Activated CD8-positive, alpha-beta memory T cell treated with anti-CD3 and anti-CD28 coated beads, Interleukin-2, amount 50 U/mL, for 1 hour (primary cell): ENCODE results near the gene IGSF6.
"Not testable (repeated sequence)": the region's sequence is repeated elsewhere in the genome, so short reads cannot be mapped to it uniquely, and the experiment has no call there.

Experiments used
- DNase-seq: peaks from one replicate; pipeline ENCODE4 v3.0.0-alpha.2; 2020; ENCODE audit errors: extremely low read depth

Gene IGSF6

DNA sequence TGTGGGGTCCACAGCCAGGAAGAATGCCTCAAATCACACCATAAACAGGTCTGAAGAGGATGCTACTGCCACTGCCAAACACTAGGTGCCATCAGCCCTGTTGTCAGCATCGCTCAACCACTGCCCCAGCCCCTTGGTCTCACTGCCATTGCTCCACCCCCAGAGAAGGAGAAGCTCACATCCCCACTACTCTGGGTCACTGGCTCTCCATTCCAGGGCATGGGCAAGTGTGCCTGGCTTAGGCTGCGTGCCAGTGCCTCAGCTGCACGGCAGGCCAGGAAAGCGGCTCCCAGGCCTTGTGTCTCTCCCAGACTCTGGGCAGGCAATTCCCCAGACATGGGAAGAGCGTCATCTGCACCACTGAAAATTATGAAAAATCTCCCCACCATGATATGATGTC lies 1.2 kb upstream of the IGSF6 start:
- DNase-seq, result no peak

DNA sequence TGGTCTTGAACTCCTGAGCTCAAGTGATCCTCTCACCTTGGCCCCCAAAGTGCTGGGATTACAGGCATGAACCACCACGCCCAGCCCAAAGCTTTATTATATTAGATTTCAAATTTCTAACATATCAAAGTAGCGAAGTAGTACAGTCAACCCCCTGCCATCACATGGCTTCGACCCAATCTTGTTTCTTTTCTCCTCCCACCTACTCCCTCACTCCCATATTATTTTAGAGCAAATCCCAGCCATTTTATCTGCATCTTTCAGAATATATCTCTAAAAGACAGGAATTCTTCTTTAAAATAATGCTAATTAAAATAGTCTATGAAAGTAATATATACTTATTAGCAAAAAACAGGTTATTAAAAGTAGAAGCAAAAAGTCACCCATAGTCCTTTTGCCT lies 893 bp downstream of the IGSF6 start:
- no peak for DNase-seq

DNA sequence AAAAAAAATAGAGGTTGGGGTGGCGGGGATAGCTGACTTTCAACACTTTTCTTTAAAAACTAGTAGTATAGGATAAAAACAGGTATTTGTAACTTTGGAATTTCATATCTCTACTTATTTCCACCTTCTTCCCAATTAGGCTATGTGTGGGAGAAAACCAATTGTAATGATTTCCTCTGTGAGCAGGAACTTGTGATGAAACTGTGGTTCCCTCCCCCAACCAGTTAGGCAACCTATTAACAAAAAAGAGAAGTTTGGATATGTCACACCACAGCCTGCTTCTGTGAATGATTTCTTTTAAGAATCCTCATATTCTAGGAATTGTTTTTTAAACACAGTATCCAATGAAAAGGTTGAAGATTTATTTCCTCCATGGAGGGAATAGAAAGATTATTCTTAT lies 1.9 kb downstream of the IGSF6 start:
- no peak for DNase-seq

DNA sequence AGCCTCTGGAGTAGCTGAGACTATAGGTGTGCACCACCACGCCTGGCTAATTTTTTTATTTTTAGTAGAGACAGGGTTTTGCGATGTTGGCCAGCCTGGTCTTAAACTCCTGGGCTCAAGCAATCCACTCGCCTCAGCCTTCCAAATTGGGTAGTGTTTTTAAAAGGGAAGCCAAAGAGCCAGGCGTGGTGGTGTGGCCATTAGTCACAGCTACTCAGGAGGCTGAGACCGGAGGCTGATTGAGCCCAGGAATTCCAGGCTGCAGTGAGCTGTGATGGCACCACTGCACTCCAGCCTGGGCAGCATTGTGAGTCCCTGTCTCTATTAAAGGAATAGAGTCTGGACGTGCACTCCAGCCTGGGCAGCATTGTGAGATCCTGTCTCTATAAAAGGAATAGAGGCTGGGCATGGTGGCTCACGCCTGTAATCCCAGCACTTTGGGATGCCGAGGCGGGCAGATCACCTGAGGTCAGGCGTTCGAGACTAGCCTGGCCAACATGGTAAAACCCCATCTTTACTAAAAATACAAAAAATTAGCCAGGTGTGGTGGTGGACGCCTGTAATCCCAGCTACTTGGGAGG lies 2.5 kb downstream of the IGSF6 start:
- DNase-seq, result not testable (repeated sequence)

DNA sequence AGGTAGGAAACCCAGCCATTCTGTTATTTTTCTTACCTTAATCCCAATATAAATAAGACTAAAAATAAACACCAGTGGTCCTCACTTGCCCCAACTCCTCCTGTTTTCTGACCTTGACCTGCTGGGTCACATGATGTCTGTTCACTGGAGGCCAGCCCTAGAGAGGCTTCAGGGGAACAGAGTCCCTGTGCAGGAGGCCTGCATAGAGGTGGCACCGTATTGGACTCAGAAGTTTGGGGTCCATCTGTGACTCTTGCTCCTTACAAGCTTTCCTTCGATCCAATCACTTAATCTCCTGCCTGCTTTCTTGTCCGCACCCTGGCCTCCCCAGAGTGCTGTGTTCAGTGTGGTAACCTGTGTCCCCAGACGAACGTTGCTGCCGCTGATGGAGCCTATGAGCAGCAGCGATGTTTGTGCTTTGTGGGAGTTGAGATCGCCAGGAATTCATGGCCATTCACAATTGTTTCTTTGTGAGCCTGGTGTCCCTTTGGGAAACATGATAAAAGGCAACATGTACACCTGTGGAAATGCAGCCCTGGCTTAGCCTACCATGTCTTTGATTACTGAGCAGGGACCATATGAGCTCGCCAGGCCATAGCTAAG lies 4.7 kb downstream of the IGSF6 start:
- DNase-seq, result no peak

DNA sequence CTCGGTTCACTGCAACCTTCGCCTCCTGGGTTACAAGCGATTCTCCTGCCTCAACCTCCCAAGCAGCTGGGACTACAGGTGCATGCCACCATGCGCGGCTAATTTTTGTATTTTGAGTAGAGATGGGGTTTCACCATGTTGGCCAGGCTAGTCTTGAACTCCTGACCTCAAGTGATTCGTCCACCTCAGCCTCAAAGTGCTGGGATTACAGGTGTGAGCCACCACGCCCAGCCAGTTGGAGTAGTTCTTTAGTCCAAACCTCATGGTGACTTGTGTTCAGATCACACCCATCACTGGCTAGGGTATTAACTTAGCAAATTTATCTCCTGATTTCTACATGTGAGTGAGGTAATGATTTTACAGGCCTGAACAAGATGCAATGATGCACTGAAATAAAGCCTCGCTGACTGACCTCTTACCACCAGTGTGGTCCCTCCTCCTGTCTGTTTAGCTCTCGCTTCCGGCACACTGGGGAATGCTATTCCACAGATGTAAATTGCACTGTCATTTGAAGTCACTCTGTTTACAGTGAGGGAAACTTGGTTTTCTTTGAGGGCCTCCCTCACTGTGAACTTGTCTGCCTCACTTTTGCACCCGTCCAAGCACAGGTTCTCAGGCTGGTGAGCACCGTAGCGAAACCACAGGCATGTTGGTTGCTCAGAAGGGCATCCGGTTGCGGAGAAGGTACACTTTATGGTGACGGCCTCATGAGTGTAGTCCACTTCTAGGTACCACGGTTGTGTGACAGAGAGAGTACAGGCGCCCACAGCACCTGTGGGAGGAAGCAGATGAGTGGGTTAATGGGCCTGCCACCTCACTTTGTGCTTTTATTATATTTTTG lies 5.5 kb downstream of the IGSF6 start:
- DNase-seq, result peak; percentile 50

DNA sequence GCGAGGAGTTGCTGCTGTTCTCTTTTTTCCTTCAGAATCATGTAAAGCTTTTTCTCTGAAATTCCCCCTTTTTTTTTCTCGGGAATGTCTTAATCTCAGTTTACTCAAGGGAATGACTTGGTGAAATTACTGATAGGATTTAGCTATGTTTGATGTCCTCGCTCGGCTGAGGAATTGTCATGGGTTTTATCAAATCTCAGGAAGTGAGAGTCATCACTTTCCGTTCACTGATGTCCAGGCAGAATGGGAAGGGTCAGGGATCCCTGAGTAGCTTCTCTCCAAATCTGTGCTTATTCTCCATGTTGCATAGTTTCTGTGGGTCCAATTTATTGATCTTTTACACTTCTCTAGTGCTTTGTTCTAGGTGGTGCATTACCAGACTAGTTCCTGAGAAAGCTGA lies 6.3 kb downstream of the IGSF6 start:
- no peak for DNase-seq

DNA sequence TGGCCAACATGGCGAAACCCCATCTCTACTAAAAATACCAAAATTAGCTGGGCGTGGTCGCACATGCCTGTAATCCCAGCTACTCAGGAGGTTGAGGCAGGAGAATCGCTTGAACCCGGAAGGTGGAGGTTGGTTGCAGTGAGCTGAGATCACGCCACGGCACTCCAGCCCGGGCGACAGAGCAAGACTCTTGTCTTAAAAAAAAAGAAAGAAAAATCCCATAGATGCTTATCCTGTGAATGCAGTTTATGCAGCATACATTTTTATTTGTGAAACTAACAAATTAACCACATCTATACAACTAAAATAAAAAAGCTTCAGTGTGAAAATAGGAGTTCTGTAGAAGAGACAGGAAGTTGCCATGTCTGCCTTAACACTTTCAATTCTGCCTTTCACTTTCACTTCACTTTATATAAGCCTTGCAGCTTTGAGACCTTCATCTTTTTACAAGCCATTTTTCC lies 7.1 kb downstream of the IGSF6 start:
- no peak for DNase-seq

DNA sequence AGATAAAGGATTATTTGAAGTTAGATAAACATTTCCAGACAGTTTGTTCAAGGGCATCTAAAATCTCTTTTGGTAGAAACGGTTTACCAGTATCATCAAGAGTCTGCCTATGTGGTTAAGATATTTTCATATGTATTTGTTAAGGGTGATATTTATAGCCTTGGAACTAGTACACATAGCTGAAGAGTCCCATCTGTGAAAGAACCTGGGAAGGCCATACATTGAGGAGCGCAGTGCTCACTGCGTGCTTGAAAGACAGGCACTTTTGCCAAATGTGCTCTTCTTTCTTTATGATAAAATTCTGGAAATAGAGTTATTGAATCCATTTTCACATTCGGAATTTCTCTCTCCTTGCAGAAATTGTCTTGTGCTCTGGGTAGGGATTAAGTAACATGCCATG lies 7.7 kb downstream of the IGSF6 start:
- no peak for DNase-seq

DNA sequence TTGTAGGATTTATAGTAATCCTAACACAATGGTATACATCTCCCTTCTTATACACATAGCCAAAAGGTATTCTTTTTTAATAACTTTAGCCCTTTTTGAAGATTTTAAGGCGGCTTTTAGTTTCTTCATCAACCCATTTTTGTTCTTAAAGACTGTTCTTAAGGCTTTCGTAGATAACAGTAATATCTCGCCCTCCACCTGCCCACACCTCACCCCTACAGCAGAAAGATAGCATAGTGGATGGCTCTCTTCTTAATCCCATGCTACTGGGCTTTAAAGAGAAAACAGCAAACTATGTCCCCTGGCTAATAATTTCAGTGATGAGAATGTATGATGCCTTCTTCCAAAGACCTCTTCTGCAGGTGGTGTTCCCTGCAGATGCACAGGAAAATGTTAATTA lies 8.6 kb downstream of the IGSF6 start:
- no peak for DNase-seq

DNA sequence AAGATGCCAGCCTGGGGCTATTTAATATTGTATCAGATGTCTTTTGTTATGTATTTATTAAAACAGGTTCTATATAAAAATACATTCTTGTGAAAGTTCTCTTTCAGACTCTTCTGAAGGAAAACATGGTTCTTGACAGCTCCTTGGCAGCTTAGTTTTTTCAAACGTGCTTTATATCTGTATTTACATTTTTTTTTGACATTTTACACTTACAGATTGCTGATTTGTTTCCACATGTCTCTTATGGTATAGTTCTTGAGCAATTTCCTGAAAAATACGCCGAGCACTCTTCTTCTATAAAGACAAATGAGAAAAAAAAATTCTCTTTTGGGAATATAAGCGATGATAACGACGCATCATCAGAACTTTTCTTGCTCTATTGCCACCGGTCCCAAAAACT lies 9.5 kb downstream of the IGSF6 start:
- DNase-seq, result no peak

DNA sequence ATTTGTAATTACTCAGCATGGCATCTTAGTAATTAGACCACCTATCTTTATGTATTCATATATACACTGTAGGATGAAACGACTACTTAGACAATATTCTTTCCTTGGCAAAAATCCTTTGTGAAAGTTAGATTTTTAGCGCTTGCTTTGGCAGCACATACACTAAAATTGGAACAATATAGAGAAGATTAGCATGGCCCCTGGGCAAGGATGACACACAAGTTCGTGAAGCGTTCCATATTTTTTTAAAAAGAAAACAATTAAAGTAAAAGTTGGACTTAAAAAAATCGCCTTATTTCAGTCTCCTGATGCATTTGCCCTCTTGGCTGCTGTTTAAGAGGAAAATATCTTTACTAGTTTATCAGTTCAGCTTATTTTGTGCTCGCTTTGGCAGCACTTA lies 10.5 kb downstream of the IGSF6 start:
- no peak for DNase-seq

DNA sequence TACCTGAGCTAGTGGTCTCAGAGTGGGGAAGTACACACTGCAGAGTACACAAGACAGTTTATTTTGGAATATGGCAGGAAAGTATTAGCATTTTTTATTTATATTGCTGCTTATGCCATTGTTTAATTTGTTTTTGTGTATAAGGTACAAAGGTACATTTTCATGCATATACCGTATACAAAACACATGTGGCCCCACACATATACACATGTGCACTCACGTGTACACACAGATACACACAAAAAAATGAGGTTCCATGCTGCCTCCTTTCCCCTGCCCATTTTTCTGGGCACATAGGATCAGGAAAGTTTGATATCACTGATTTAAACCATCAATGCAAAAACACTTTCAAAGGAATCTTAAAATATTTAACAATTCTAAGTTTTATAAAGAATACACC lies 12.9 kb downstream of the IGSF6 start:
- DNase-seq, result no peak

DNA sequence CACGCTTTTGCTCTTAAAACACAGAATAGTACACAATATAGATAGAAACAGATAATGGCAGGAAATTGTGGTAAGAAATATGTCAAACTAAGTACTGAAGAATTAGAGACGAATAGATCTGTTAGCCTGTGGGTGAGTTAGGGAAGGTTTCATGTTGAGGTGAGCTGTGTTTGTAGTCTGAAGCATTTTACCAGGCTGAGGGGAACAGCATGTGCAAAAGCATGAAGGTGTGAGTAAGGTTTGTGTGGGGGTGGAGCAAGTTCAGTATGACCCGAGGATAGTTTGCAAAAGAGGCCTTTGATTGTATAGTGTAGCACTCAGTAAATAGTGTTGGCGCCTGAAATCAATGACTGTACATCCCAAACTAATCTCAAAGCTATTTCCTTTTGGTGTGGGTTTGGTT lies 13.8 kb downstream of the IGSF6 start:
- no peak for DNase-seq

DNA sequence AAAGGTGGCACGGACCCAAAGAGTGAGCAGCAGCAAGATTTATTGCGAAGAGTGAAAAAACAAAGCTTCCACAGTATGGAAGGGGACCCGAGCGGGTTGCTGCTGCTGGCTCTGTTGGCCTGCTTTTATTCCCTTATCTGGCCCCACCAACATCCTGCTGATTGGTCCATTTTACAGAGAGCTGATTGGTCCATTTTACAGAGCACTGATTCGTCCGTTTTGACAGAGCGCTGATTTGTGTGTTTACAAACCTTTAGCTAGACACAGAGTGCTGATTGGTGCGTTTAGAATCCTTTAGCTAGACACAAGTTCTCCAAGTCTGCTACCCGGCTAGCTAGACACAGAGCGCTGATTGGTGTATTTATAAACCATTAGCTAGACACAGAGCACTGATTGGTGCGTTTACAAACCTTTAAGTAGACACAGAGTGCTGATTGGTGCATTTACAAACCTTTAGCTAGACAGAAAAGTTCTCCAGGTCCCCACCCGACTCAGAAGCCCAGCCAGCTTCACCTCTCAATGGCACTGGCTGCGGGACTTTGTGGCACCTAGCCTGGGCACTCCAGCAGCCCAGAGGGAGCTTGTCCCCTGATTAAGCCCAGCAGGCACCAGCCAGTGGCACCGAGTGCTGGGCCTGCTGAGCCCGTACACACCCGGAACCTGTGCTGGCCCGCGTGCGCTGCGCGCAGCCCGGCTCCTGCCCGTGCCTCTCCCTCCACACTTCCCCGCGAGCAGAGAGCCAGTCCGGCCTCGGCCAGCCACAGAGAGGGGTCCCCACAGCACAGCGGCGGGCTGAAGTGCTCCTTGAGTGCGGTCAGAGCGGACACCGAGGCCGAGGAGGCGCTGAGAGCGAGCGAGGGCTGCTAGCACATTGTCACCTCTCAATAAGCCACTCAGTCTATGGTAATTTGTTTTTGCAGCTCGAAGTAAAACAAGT lies 15.1 kb downstream of the IGSF6 start:
- DNase-seq, result no peak

DNA sequence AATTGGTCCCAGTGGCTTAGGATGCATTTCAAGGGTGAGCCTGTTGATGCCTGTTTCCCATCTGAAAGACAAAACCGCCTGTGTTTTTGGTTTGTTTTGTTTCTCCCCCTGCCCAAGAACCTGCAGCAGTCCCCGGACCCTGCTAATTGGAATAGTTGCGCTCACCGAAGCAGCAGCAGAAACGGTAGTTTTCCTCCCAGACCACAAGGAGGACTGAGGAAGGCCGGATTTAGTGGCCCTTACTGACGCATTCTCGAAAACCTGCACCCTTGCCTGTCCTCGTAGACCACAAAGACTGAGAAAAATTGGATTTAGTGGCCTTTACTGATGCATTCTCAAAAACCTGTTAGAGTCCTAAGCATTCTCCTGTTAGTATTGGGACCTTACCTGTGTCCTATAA lies 16.7 kb downstream of the IGSF6 start:
- not testable (repeated sequence) for DNase-seq

DNA sequence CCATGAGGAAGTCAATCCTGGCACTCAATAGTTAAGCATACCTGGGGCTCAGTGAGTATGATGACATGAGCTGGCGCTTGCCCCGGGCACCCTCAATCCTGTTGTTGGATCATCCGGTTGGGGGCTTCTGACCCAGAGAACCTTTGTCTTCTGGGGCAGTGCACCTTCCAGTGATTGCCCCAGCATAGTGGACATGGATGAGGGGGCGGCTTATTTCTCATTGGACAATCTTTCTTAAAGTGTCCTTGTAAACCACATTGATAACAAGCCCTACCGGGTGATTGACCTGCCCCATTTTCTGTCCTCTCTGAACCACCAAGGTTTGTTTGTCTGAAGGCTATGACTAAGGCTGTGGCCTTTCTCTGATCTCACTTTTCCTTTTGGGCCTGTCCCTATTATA lies 18.2 kb downstream of the IGSF6 start:
- DNase-seq, result no peak

DNA sequence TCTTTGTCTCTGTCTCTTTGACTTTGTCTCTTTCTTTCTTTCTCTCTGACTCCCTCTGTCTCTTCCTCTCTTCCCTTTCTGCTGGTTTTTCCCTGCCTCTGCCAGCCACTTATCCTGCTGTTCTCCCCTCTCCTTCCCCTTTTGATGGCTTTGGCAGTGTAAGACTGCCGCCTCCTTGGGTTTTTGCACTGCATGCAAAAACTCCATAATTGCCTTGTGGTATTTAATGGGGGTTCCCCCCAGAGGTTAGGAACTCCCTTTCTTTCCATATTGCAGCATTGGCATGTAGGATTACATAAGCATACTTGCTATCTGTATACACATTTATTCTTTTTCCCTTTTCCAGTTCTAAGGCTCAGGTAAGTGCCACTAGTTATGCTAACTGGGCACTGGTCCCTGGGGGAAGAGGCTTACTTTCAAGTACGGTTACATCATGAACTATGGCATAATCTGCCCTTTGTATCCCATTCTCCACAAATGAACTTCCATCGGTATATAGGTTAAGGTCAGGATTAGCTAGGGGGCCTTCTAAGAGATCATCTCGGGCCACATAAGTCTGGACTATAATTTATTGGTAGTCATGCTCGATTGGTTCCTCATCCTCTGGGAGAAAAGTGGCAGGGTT lies 20.3 kb downstream of the IGSF6 start:
- not testable (repeated sequence) for DNase-seq

DNA sequence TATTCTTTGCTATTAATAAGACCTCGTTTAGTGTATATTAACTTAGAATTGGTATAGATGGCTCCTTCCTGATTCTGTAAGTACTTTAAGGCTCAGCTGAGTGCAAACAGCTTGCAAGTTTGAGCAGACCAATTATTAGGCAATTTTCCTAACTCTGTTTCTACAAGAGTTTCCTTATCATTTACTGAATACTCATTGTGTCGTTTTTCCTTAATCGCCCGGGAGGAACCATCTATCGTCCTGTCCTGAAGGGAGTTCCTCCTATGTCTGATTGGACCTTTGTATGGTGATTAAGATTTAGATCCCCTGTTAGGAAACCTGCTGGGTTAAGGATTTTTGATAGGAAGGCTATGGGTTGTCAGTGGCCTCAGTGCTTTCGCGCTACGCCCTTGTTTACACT lies 21.0 kb downstream of the IGSF6 start:
- DNase-seq, result not testable (repeated sequence)

DNA sequence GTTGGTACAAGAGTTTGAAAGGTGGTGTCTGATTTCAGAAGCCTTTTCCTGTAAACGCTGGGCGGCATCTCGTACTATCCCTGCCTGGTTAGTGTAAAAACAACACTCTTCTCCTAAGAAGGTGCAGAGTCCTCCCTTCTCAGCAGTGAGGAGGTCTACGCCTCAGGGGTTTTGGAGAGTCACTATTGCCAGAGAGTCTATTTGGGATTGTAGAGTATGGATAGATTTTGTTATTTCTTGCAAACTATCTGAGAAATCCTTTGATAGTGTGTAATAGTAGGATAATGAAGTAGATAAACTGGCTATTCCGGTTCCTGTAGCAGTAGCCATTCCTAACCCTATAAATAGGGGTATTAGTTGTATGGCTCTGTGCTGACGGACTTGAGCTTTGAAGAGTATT lies 21.5 kb downstream of the IGSF6 start:
- not testable (repeated sequence) for DNase-seq
